GM12891 (cell line): ENCODE measurements around the gene MBD5.

ENCODE experiments used
- PAX5 ChIP-seq: IDR thresholded peaks from 2 replicates; pipeline ENCODE4 v1.6.1; 2011; ENCODE audit warnings: low read length, moderate library complexity, mild to moderate bottlenecking; ENCODE audit not compliant: insufficient read depth, severe bottlenecking
- POLR2A ChIP-seq: IDR thresholded peaks from 2 replicates; pipeline ENCODE4 v1.6.1; 2011; ENCODE audit warnings: low read depth, low read length, control low read depth
- POLR2AphosphoS5 ChIP-seq: IDR thresholded peaks from 2 replicates; pipeline ENCODE4 v1.6.1; 2011; ENCODE audit warnings: low read depth, low read length, control low read depth
- POU2F2 ChIP-seq: IDR thresholded peaks from 2 replicates; pipeline ENCODE4 v1.6.1; 2011; ENCODE audit warnings: low read depth, mild to moderate bottlenecking, control low read depth, low read length, moderate library complexity
- SPI1 ChIP-seq: IDR thresholded peaks from 2 replicates; pipeline ENCODE4 v1.6.1; 2011; ENCODE audit warnings: low read depth, low read length, control low read depth
- TAF1 ChIP-seq: IDR thresholded peaks from 2 replicates; pipeline ENCODE4 v1.6.1; 2011; ENCODE audit warnings: low read depth, low read length, control low read depth

DNA sequence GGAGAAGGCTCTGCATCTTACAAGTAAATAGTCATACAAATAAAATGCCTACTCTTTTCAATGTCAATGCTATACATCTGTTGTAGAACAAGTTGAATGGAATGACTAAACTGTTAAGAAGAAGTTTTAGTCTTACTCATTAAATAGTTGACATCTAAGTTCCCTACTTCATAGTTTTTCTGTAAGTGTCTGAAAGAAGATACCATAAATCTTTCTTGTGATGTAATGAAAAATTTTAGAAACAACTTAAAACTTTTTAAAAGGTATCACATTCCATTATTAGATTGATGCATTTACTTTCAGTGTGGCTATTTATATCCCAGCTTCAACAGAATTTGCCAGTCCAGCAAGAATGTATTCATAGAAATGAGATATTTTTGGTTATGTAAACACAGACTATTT is 438.5 kb downstream of the MBD5 start:
- TF ChIP-seq SPI1 (no peak), POLR2AphosphoS5 (no peak), POLR2A (no peak), TAF1 (no peak), POU2F2 (no peak), PAX5 (no peak)
